Naive thymus-derived CD4-positive, alpha-beta T cell (primary cell): Measurements from ENCODE around the gene ZNF547. TPM values are rescaled to one million over a fixed set of nuclear protein-coding genes. Genes with fewer than 3 reads are reported as not detected.

Experiments used
- ATAC-seq: fragments of 150-1000 bp; cut with Tn5 transposase; 2 replicates; pipeline ENCODE4 v1.10.0; 2021; ENCODE audit warnings: mild to moderate bottlenecking, moderate library complexity
- CTCF ChIA-PET: fragments of 350-600 bp; sonication (Branson Sonifier 250); formaldehyde crosslinking; loops from one replicate; lab custom pipeline; 2021; ENCODE audit warnings: antibody characterized with exemption; lab: Charles Lee
- POLR2A ChIA-PET: fragments of 350-600 bp; sonication (Branson Sonifier 250); formaldehyde crosslinking; loops from one replicate; lab custom pipeline; 2021; ENCODE audit warnings: antibody characterized with exemption, inconsistent platforms; lab: Charles Lee
- DNase-seq, 9 donors: peaks; one replicate each; pipeline versions ENCODE4 v3.0.0 to v3.0.0-alpha.2; 2020 to 2022; ENCODE audit warnings: mixed read lengths in 1 of 9
- H3K27ac ChIP-seq: one replicate; pipeline ENCODE4 v1.7.0; 2013; ENCODE audit warnings: mild to moderate bottlenecking, low read depth, low read length, moderate library complexity
- H3K27me3 ChIP-seq, 2 donors: one replicate each; pipeline ENCODE4 v1.7.0; 2013; ENCODE audit warnings: low read length in 2 of 2, mild to moderate bottlenecking in 2 of 2, moderate library complexity in 2 of 2; ENCODE audit not compliant: control insufficient read depth in 2 of 2, insufficient read depth in 2 of 2
- H3K36me3 ChIP-seq, 3 experiments: 1 replicate in 2 of 3; 2 replicates in 1 of 3; pipeline ENCODE4 v1.7.0; 2013; ENCODE audit warnings: low read length in 3 of 3, mild to moderate bottlenecking in 3 of 3, moderate library complexity in 1 of 3; ENCODE audit not compliant: insufficient read depth in 3 of 3, control insufficient read depth in 2 of 3
- H3K4me1 ChIP-seq, 2 donors: one replicate each; pipeline ENCODE4 v1.7.0; 2013; ENCODE audit warnings: low read length in 2 of 2, mild to moderate bottlenecking in 2 of 2, moderate library complexity in 1 of 2; ENCODE audit not compliant: control insufficient read depth in 2 of 2, insufficient read depth in 2 of 2
- H3K4me3 ChIP-seq: 2 replicates; pipeline ENCODE4 v1.7.0; 2013; ENCODE audit warnings: mild to moderate bottlenecking, low read length
- H3K9me3 ChIP-seq, 3 experiments: 1 replicate in 2 of 3; 2 replicates in 1 of 3; pipeline ENCODE4 v1.7.0; 2013; ENCODE audit warnings: low read length in 3 of 3; ENCODE audit not compliant: control insufficient read depth in 2 of 3
- H3K27ac Mint-ChIP-seq, 9 donors: one replicate each; pipeline ENCODE4 v1.8.0; 2020 to 2022; ENCODE audit warnings: mixed read lengths in 9 of 9, mild to moderate bottlenecking in 8 of 9, moderate library complexity in 5 of 9, inconsistent platforms in 2 of 9
- H3K27me3 Mint-ChIP-seq, 5 donors: one replicate each; pipeline ENCODE4 v1.8.0; 2021 to 2022; ENCODE audit warnings: mixed read lengths in 5 of 5, mild to moderate bottlenecking in 1 of 5
- H3K36me3 Mint-ChIP-seq, 5 donors: one replicate each; pipeline ENCODE4 v1.8.0; 2020 to 2022; ENCODE audit warnings: mixed read lengths in 5 of 5, mild to moderate bottlenecking in 3 of 5, inconsistent platforms in 1 of 5
- H3K4me1 Mint-ChIP-seq, 7 donors: one replicate each; pipeline ENCODE4 v1.8.0; 2020 to 2022; ENCODE audit warnings: mixed read lengths in 7 of 7, mild to moderate bottlenecking in 3 of 7, inconsistent platforms in 1 of 7
- H3K4me3 Mint-ChIP-seq, 10 donors: one replicate each; pipeline ENCODE4 v1.8.0; 2020 to 2022; ENCODE audit warnings: mild to moderate bottlenecking in 10 of 10, mixed read lengths in 10 of 10, moderate library complexity in 6 of 10, inconsistent platforms in 2 of 10
- H3K9me3 Mint-ChIP-seq, 11 donors: one replicate each; pipeline ENCODE4 v1.8.0; 2020 to 2022; ENCODE audit warnings: mixed read lengths in 11 of 11, mild to moderate bottlenecking in 4 of 11, inconsistent platforms in 1 of 11, moderate library complexity in 1 of 11
- intact Hi-C, 2 donors: fragments of 100-400 bp; cut with micrococcal nuclease; formaldehyde crosslinking; loops; one replicate each; pipeline ENCODE4 v1.15.1; 2023
- polyA plus RNA-seq, 2 donors: library from polyadenylated mRNA; unstranded; fragments of 300-500 nt; fragmentation: Illumina TruSeq; gene quantifications; one replicate each; pipeline ENCODE4 v1.2.3, GENCODE V29; 2021
- total RNA-seq, 6 experiments: library from RNA in 5 of 6; stranded (reverse) in 5 of 6; gene quantifications; 1 replicate in 5 of 6; 2 replicates in 1 of 6; pipeline ENCODE4 v1.2.3 and lab custom pipeline; 2021 to 2026

The ZNF547 gene
- 10 to 100 TPM in 1 of 5 experiments, 1 to 10 TPM in 2, under 1 TPM in 2; 0.40 to 10.1 (median 3.6) TPM for total RNA-seq
- 1 to 10 TPM in 1 of 2 donors, under 1 TPM in 1; 0.50 to 1.7 TPM for polyA plus RNA-seq
- total RNA-seq (lab: John Stamatoyannopoulos, UW): 1.1 reads per million

- Histone ChIP-seq H3K4me1 (peaks cover 9 to 14% of the 10 kb centered on the region in 2 donors), H3K27ac (peak within 1 kb of the TSS; percentile 84), H3K4me3 (peak within 1 kb of the TSS; percentile 74), H3K27me3 (no peaks in the 10 kb centered on the region), H3K9me3 (peaks cover 0 to 36% (median 9%) of the 10 kb centered on the region in 3 experiments), H3K36me3 (peaks cover 0 to 8% (median 0%) of the 10 kb centered on the region in 3 experiments)
- DNase-seq: peak; percentile 89 to 99 (median 98)
- H3K9me3 Mint-ChIP-seq: peaks cover 9 to 81% (median 38%) of the 10 kb centered on the region in 11 donors
- ChIA-PET POLR2A (interaction anchor here (0.5 to 1.9 kb wide), 6 partner anchors 12 to 885 kb away, joined by 3 to 9 read pairs (median 3); partner anchors contain the start of genes ZNF304, ZNF548 and ZNF749), CTCF (no interaction called here)
- ATAC-seq: peak; percentile 97
- intact Hi-C loops: loop anchor here (1.0 to 5.0 kb wide), 26 partner anchors 12 to 1018 kb away; partner anchors contain the start of genes ERVK3-1 (in 2 of the 2), ZNF17 (in 2 of the 2), ZNF264 (in 2 of the 2) and ZNF304 (in 2 of the 2)
- peak within 1 kb of the TSS; percentile 90 to 97 (median 94) for H3K4me3 Mint-ChIP-seq
- H3K4me1 Mint-ChIP-seq: peaks cover 12 to 26% (median 18%) of the 10 kb centered on the region in 7 donors
- H3K36me3 Mint-ChIP-seq: peaks cover 16 to 48% (median 40%) of the 10 kb centered on the region in 5 donors
- H3K27ac Mint-ChIP-seq: peak within 1 kb of the TSS; percentile 94 to 100 (median 97)
- peaks cover 0 to 2% (median 0%) of the 10 kb centered on the region in 5 donors for H3K27me3 Mint-ChIP-seq
Observed at GRCh38 chr19:57362997-57363687, at the start of gene ZNF547, which contains the start of gene TRAPPC2B. ZNF547 (plus strand) TSS chr19:57363551; CDS start chr19:57368556, 5,005 bp downstream. TRAPPC2B (plus strand) TSS chr19:57363551; CDS start chr19:57364834, 1,283 bp downstream.

GRCh38 chr19:57314146-57314545, 49.2 kb upstream of the ZNF547 start:
- POLR2A ChIA-PET: no interaction called here
- no peaks in the 10 kb centered on the region for H3K4me1 ChIP-seq
- peaks cover 0 to 3% (median 0%) of the 10 kb centered on the region in 7 donors for H3K4me1 Mint-ChIP-seq
- intact Hi-C loops: no loop called here
- peaks cover 3 to 39% (median 10%) of the 10 kb centered on the region in 5 donors for H3K36me3 Mint-ChIP-seq
- no peak overlapping the region for H3K27ac Mint-ChIP-seq
- H3K4me3 ChIP-seq: no peak overlapping the region
- H3K27me3 Mint-ChIP-seq: peaks cover 25 to 42% (median 41%) of the 10 kb centered on the region in 5 donors
- H3K9me3 Mint-ChIP-seq: peaks cover 10 to 89% (median 45%) of the 10 kb centered on the region in 11 donors
- ATAC-seq (no peak), DNase-seq (no peak)
- H3K4me3 Mint-ChIP-seq: no peak overlapping the region
- peaks cover 0 to 14% (median 0%) of the 10 kb centered on the region in 3 experiments for H3K9me3 ChIP-seq
- H3K27ac ChIP-seq: no peak overlapping the region
- H3K36me3 ChIP-seq: no peaks in the 10 kb centered on the region
- CTCF ChIA-PET: no interaction called here
- peaks cover 0 to 6% of the 10 kb centered on the region in 2 donors for H3K27me3 ChIP-seq

- no peak overlapping the region for H3K27ac Mint-ChIP-seq
- ATAC-seq: no peak
- DNase-seq: no peak
- peaks cover 12 to 48% (median 22%) of the 10 kb centered on the region in 5 donors for H3K36me3 Mint-ChIP-seq
- intact Hi-C loops: no loop called here
- Histone ChIP-seq H3K4me3 (no peak overlapping the region), H3K27me3 (peaks cover 0 to 6% of the 10 kb centered on the region in 2 donors), H3K36me3 (no peaks in the 10 kb centered on the region), H3K9me3 (peaks cover 0 to 24% (median 1%) of the 10 kb centered on the region in 3 experiments), H3K27ac (no peak overlapping the region), H3K4me1 (peaks cover 0 to 18% of the 10 kb centered on the region in 2 donors)
- H3K9me3 Mint-ChIP-seq: peaks cover 12 to 91% (median 54%) of the 10 kb centered on the region in 11 donors
- H3K4me1 Mint-ChIP-seq: peaks cover 14 to 26% (median 21%) of the 10 kb centered on the region in 7 donors
- ChIA-PET CTCF (no interaction called here), POLR2A (interaction anchor here (0.5 kb wide), 1 partner anchor 13 kb away, joined by 3 read pairs; no protein-coding TSS in a partner anchor)
- H3K27me3 Mint-ChIP-seq: peaks cover 25 to 42% (median 41%) of the 10 kb centered on the region in 5 donors
- no peak overlapping the region for H3K4me3 Mint-ChIP-seq
Observed at GRCh38 chr19:57317503-57317902, 45.8 kb upstream of the ZNF547 start.

GRCh38 chr19:57319869-57320179, 43.5 kb upstream of the ZNF547 start:
- Histone ChIP-seq H3K4me3 (peak overlapping the region; percentile 76), H3K4me1 (peaks cover 0 to 18% of the 10 kb centered on the region in 2 donors), H3K27me3 (peaks cover 0 to 6% of the 10 kb centered on the region in 2 donors), H3K9me3 (peaks cover 0 to 45% (median 5%) of the 10 kb centered on the region in 3 experiments), H3K27ac (peak overlapping the region; percentile 83), H3K36me3 (peaks cover 2 to 15% (median 15%) of the 10 kb centered on the region in 3 experiments)
- H3K9me3 Mint-ChIP-seq: peaks cover 14 to 91% (median 59%) of the 10 kb centered on the region in 11 donors
- DNase-seq (no peak), ATAC-seq (peak; percentile 30)
- peak overlapping the region; percentile 87 to 98 (median 94) for H3K4me3 Mint-ChIP-seq
- H3K4me1 Mint-ChIP-seq: peaks cover 14 to 30% (median 25%) of the 10 kb centered on the region in 7 donors
- intact Hi-C loops: loop anchor here (1.0 to 2.0 kb wide), 10 partner anchors 31 to 682 kb away; partner anchors contain the start of genes TRAPPC2B (in 2 of the 2), ZNF264 (in 2 of the 2), ZNF304 (in 2 of the 2) and ZNF460 (in 2 of the 2)
- H3K27me3 Mint-ChIP-seq: peaks cover 23 to 35% (median 30%) of the 10 kb centered on the region in 5 donors
- peaks cover 34 to 61% (median 40%) of the 10 kb centered on the region in 5 donors for H3K36me3 Mint-ChIP-seq
- CTCF ChIA-PET: no interaction called here
- H3K27ac Mint-ChIP-seq: peak overlapping the region; percentile 82 to 98 (median 96)
- POLR2A ChIA-PET: no interaction called here

GRCh38 chr19:57320180-57321084, 42.9 kb upstream of the ZNF547 start, which contains the start of gene ZNF543:
ZNF543 (plus strand) TSS chr19:57320472; CDS start chr19:57320854, 382 bp downstream.
- Histone ChIP-seq H3K4me1 (peaks cover 0 to 18% of the 10 kb centered on the region in 2 donors), H3K36me3 (peaks cover 8 to 22% (median 21%) of the 10 kb centered on the region in 3 experiments), H3K27me3 (peaks cover 0 to 6% of the 10 kb centered on the region in 2 donors), H3K4me3 (peak within 1 kb of the TSS; percentile 76), H3K9me3 (peaks cover 0 to 51% (median 5%) of the 10 kb centered on the region in 3 experiments), H3K27ac (peak within 1 kb of the TSS; percentile 83)
- DNase-seq (peak; percentile 78 to 90 (median 84)), ATAC-seq (peak; percentile 98)
- Mint-ChIP-seq H3K4me3 (peak within 1 kb of the TSS; percentile 87 to 98 (median 94)), H3K27ac (peak within 1 kb of the TSS; percentile 82 to 98 (median 96)), H3K36me3 (peaks cover 38 to 61% (median 46%) of the 10 kb centered on the region in 5 donors), H3K4me1 (peaks cover 14 to 30% (median 25%) of the 10 kb centered on the region in 7 donors), H3K27me3 (peaks cover 20 to 31% (median 24%) of the 10 kb centered on the region in 5 donors), H3K9me3 (peaks cover 9 to 91% (median 57%) of the 10 kb centered on the region in 11 donors)
- ChIA-PET POLR2A (interaction anchor here (0.6 kb wide), 1 partner anchor 446 kb away, joined by 3 read pairs; no protein-coding TSS in a partner anchor), CTCF (no interaction called here)
- intact Hi-C loops: loop anchor here (1.0 to 2.0 kb wide), 10 partner anchors 30 to 682 kb away; partner anchors contain the start of genes TRAPPC2B (in 2 of the 2), ZNF264 (in 2 of the 2), ZNF304 (in 2 of the 2) and ZNF460 (in 2 of the 2)
